MM.1S (cell line): ENCODE measurements around the gene GRID2IP.

ENCODE experiments used
- DNase-seq: peaks from one replicate; pipeline ENCODE4 v3.0.0-alpha.2; 2015
- H2AFZ ChIP-seq: fragments of 300-600 bp; sonication (generic); 2 replicates; pipeline ENCODE4 v1.6.0; 2016; ENCODE audit warnings: antibody characterized with exemption, low read length
- H3F3A ChIP-seq: fragments of 300-600 bp; sonication (generic); 2 replicates; pipeline ENCODE4 v1.6.1; 2016; ENCODE audit warnings: mild to moderate bottlenecking, antibody characterized with exemption, low read length, moderate library complexity, mixed read lengths; ENCODE audit not compliant: insufficient read depth
- H3K27ac ChIP-seq: fragments of 300-600 bp; sonication (generic); 2 replicates; pipeline ENCODE4 v1.5.1; 2016; ENCODE audit warnings: mild to moderate bottlenecking, low read length
- H3K27me3 ChIP-seq: fragments of 300-600 bp; sonication (generic); replicated peaks from 2 replicates; pipeline ENCODE4 v1.6.0; 2016; ENCODE audit warnings: low read length; ENCODE audit not compliant: insufficient read depth
- H3K36me3 ChIP-seq: fragments of 300-600 bp; sonication (generic); replicated peaks from 2 replicates; pipeline ENCODE4 v1.6.1; 2016; ENCODE audit warnings: mild to moderate bottlenecking, low read length, mixed read lengths; ENCODE audit not compliant: insufficient read depth
- H3K4me1 ChIP-seq: fragments of 300-600 bp; sonication (generic); 2 replicates; pipeline ENCODE4 v1.6.1; 2016; ENCODE audit warnings: low read length, mixed read lengths
- H3K4me2 ChIP-seq: fragments of 300-600 bp; sonication (generic); 2 replicates; pipeline ENCODE4 v1.6.0; 2016; ENCODE audit warnings: low read depth, low read length
- H3K4me3 ChIP-seq: fragments of 300-600 bp; sonication (generic); 2 replicates; pipeline ENCODE4 v1.5.1; 2016; ENCODE audit warnings: low read length, mixed read lengths
- H3K79me2 ChIP-seq: fragments of 300-600 bp; sonication (generic); 2 replicates; pipeline ENCODE4 v1.6.1; 2016; ENCODE audit warnings: mixed run types, low read length, mixed read lengths
- H3K9ac ChIP-seq: fragments of 300-600 bp; sonication (generic); 2 replicates; pipeline ENCODE4 v1.6.1; 2016; ENCODE audit warnings: low read length, mixed read lengths
- H3K9me2 ChIP-seq: fragments of 300-600 bp; sonication (generic); replicated peaks from 2 replicates; pipeline ENCODE4 v1.6.1; 2016; ENCODE audit warnings: mild to moderate bottlenecking, low read length, mixed read lengths; ENCODE audit not compliant: insufficient read depth
- H3K9me3 ChIP-seq: fragments of 300-600 bp; sonication (generic); replicated peaks from 2 replicates; pipeline ENCODE4 v1.6.1; 2016; ENCODE audit warnings: mild to moderate bottlenecking, low read length, mixed read lengths; ENCODE audit not compliant: insufficient read depth
- H4K20me1 ChIP-seq: fragments of 300-600 bp; sonication (generic); 2 replicates; pipeline ENCODE4 v1.6.1; 2016; ENCODE audit warnings: mild to moderate bottlenecking, low read length, moderate library complexity, mixed read lengths; ENCODE audit not compliant: insufficient read depth
- EZH2 ChIP-seq: fragments of 300-600 bp; sonication (generic); optimal IDR thresholded peaks from 2 replicates; pipeline ENCODE3; 2017; ENCODE audit warnings: low read depth, mild to moderate bottlenecking, antibody characterized with exemption, low read length, mixed read lengths
- EZH2phosphoT487 ChIP-seq: fragments of 300-600 bp; sonication (generic); IDR thresholded peaks from 2 replicates; pipeline ENCODE4 v1.6.1; 2018; ENCODE audit warnings: antibody characterized with exemption, low read length
- TF ChIP-seq, protein P1 (sequence below): fragments of 300-600 bp; sonication (generic); IDR thresholded peaks from 2 replicates; pipeline ENCODE4 v1.5.1; 2016; ENCODE audit warnings: antibody characterized with exemption, low read length, mixed read lengths

The GRID2IP gene

GRCh38 chr7:6536262-6537260 is 14.7 kb downstream of the GRID2IP start:
- no peaks in the 10 kb centered on the region for H4K20me1 ChIP-seq
- no peaks in the 10 kb centered on the region; the same call in 1 of the 2 replicates for H3K4me1 ChIP-seq
- no peaks in the 10 kb centered on the region for H3K36me3 ChIP-seq
- peak overlapping the region; percentile 33 for H3K4me3 ChIP-seq
- no peak overlapping the region for H3K27ac ChIP-seq
- no peak overlapping the region for H3K9ac ChIP-seq
- H2AFZ ChIP-seq: 0 out of 2 replicates have a peak overlapping the region, but pooled peaks have one; percentile 45
- H3K79me2 ChIP-seq: no peaks in the 10 kb centered on the region
- H3F3A ChIP-seq: no peaks in the 10 kb centered on the region
- H3K9me3 ChIP-seq: no peaks in the 10 kb centered on the region
- no peaks in the 10 kb centered on the region for H3K9me2 ChIP-seq
- H3K27me3 ChIP-seq: no peaks in the 10 kb centered on the region
- no peak for TF ChIP-seq EZH2phosphoT487
- no peak for TF ChIP-seq EZH2
- TF ChIP-seq, protein P1, sequence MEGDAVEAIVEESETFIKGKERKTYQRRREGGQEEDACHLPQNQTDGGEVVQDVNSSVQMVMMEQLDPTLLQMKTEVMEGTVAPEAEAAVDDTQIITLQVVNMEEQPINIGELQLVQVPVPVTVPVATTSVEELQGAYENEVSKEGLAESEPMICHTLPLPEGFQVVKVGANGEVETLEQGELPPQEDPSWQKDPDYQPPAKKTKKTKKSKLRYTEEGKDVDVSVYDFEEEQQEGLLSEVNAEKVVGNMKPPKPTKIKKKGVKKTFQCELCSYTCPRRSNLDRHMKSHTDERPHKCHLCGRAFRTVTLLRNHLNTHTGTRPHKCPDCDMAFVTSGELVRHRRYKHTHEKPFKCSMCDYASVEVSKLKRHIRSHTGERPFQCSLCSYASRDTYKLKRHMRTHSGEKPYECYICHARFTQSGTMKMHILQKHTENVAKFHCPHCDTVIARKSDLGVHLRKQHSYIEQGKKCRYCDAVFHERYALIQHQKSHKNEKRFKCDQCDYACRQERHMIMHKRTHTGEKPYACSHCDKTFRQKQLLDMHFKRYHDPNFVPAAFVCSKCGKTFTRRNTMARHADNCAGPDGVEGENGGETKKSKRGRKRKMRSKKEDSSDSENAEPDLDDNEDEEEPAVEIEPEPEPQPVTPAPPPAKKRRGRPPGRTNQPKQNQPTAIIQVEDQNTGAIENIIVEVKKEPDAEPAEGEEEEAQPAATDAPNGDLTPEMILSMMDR: no peak
- DNase-seq: no peak
- H3K4me2 ChIP-seq: peak overlapping the region; percentile 61

GRCh38 chr7:6533893-6534495 is 17.3 kb downstream of the GRID2IP start:
- Histone ChIP-seq H3F3A (no peaks in the 10 kb centered on the region), H3K4me1 (no peaks in the 10 kb centered on the region; the same call in 1 of the 2 replicates), H3K27ac (no peak overlapping the region), H3K36me3 (no peaks in the 10 kb centered on the region), H3K27me3 (peaks cover 7% of the 10 kb centered on the region), H3K79me2 (no peaks in the 10 kb centered on the region), H3K9ac (no peak overlapping the region), H4K20me1 (no peaks in the 10 kb centered on the region), H3K4me2 (peak overlapping the region; percentile 31; the same call in 1 of the 2 replicates), H3K9me2 (no peaks in the 10 kb centered on the region), H3K4me3 (no peak overlapping the region), H2AFZ (0 out of 2 replicates have a peak overlapping the region, but pooled peaks have one; percentile 16), H3K9me3 (no peaks in the 10 kb centered on the region)
- peak; percentile 14 for DNase-seq
- no peak for TF ChIP-seq EZH2phosphoT487
- TF ChIP-seq EZH2: no peak
- TF ChIP-seq, protein P1: no peak

DNA sequence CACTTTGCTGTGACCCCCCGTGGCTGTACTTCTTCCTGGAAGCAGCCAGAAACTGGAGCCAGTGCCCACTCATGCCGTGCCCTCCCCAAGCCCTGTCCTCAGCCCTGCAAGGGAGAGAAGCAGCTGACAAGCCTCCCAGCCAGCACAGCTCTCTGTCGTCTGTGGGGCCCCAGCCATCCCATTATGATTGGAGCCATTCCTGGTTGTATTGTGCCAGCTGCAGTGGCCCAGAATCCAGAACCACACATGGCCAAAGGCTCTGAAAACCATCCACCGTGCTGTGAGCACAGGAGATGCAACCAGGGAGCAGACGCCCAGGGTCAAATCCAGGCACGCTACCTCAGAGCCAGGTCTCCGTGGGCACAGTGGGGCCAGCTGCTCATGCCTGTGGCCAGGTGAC is 18.7 kb downstream of the GRID2IP start:
- DNase-seq: no peak
- H3K4me1 ChIP-seq: no peaks in the 10 kb centered on the region; the same call in 1 of the 2 replicates
- H3K9me3 ChIP-seq: no peaks in the 10 kb centered on the region

More for the DNA sequence above, 18.7 kb downstream of the GRID2IP start:
- Histone ChIP-seq H4K20me1 (no peaks in the 10 kb centered on the region), H3K9ac (no peak overlapping the region), H3F3A (no peaks in the 10 kb centered on the region), H3K27me3 (peaks cover 8% of the 10 kb centered on the region), H3K27ac (no peak overlapping the region), H3K36me3 (no peaks in the 10 kb centered on the region), H3K9me2 (no peaks in the 10 kb centered on the region), H2AFZ (no peak overlapping the region), H3K79me2 (no peaks in the 10 kb centered on the region), H3K4me3 (no peak overlapping the region), H3K4me2 (no peak overlapping the region)
- TF ChIP-seq EZH2: no peak
- no peak for TF ChIP-seq EZH2phosphoT487
- TF ChIP-seq, protein P1: no peak
